ENCODE measurements around the gene FBLIM1.

Gene FBLIM1

GRCh38 chr1:15731735-15732685 lies 26.6 kb upstream of the FBLIM1 start:
- DNase-seq (ENCODE audit: low read depth, low spot score), result no peak

GRCh38 chr1:15732686-15733081 lies 25.9 kb upstream of the FBLIM1 start:
- DNase-seq (ENCODE audit: low read depth, low spot score), result no peak

GRCh38 chr1:15733218-15733725 lies 25.3 kb upstream of the FBLIM1 start:
- no peak for DNase-seq (ENCODE audit: low read depth, low spot score)

- DNase-seq (ENCODE audit: low read depth, low spot score), result no peak
Measured at GRCh38 chr1:15733726-15734226, 24.8 kb upstream of the FBLIM1 start.

- DNase-seq (ENCODE audit: low read depth, low spot score), result no peak
Measured at GRCh38 chr1:15734296-15734695, 24.3 kb upstream of the FBLIM1 start.

- DNase-seq (ENCODE audit: low read depth, low spot score), result no peak
Measured at GRCh38 chr1:15734901-15735300, 23.7 kb upstream of the FBLIM1 start.

- no peak for DNase-seq (ENCODE audit: low read depth, low spot score)
Measured at GRCh38 chr1:15735304-15736037, 23.1 kb upstream of the FBLIM1 start.

- DNase-seq (ENCODE audit: low read depth, low spot score), result no peak
Measured at GRCh38 chr1:15736038-15736891, 22.3 kb upstream of the FBLIM1 start, which contains the start of gene SLC25A34. Gene SLC25A34, plus strand, starts transcription at chr1:15736258. Its CDS starts 228 bp downstream, at chr1:15736486.

- no peak for DNase-seq (ENCODE audit: low read depth, low spot score)
Measured at GRCh38 chr1:15736892-15737261, 21.7 kb upstream of the FBLIM1 start.

GRCh38 chr1:15737324-15738319 lies 21.0 kb upstream of the FBLIM1 start:
- no peak for DNase-seq (ENCODE audit: low read depth, low spot score)

GRCh38 chr1:15738416-15739113 lies 20.0 kb upstream of the FBLIM1 start:
- no peak for DNase-seq (ENCODE audit: low read depth, low spot score)

- DNase-seq (ENCODE audit: low read depth, low spot score), result no peak
Measured at GRCh38 chr1:15739259-15739658, 19.3 kb upstream of the FBLIM1 start.

GRCh38 chr1:15739745-15740144 lies 18.9 kb upstream of the FBLIM1 start:
- DNase-seq (ENCODE audit: low read depth, low spot score), result no peak

GRCh38 chr1:15740924-15741850 lies 17.4 kb upstream of the FBLIM1 start:
- DNase-seq (ENCODE audit: low read depth, low spot score), result peak; percentile 21

- DNase-seq (ENCODE audit: low read depth, low spot score), result no peak
Measured at GRCh38 chr1:15742339-15742801, 16.2 kb upstream of the FBLIM1 start, which contains the start of gene TMEM82. Gene TMEM82, plus strand, starts transcription at chr1:15742499. Its CDS starts 61 bp downstream, at chr1:15742560.

GRCh38 chr1:15744122-15744679 lies 14.4 kb upstream of the FBLIM1 start:
- DNase-seq (ENCODE audit: low read depth, low spot score), result no peak

- DNase-seq (ENCODE audit: low read depth, low spot score), result no peak
Measured at GRCh38 chr1:15747378-15747777, 11.2 kb upstream of the FBLIM1 start.

- no peak for DNase-seq (ENCODE audit: low read depth, low spot score)
Measured at GRCh38 chr1:15748264-15748663, 10.3 kb upstream of the FBLIM1 start.
